HG03521 (cell line): Measurements from ENCODE around the gene LSP1.
"Not testable (repeated sequence)": the region's sequence is repeated elsewhere in the genome, so short reads cannot be mapped to it uniquely, and the experiment has no call there.

Source experiments
- ATAC-seq: cut with Tn5 transposase; IDR thresholded peaks from one replicate; pipeline ENCODE4 v1.9.1; 2021; ENCODE audit warnings: mild to moderate bottlenecking, moderate library complexity; ENCODE audit not compliant: unreplicated experiment

LSP1 gene

GRCh38 chr11:1875093-1875850 is 22.4 kb downstream of the LSP1 start:
- ATAC-seq = no peak

GRCh38 chr11:1875851-1876301 is 23.0 kb downstream of the LSP1 start:
- ATAC-seq = not testable (repeated sequence)

- no peak for ATAC-seq
These were observed 23.6 kb downstream of the LSP1 start for GRCh38 chr11:1876361-1877063.

- ATAC-seq = no peak
These were observed 24.6 kb downstream of the LSP1 start for GRCh38 chr11:1877211-1878136.

GRCh38 chr11:1878137-1879031 is 25.5 kb downstream of the LSP1 start:
- ATAC-seq = no peak

GRCh38 chr11:1879342-1879940 is 26.6 kb downstream of the LSP1 start:
- no peak for ATAC-seq

- no peak for ATAC-seq
These were observed 27.2 kb downstream of the LSP1 start for GRCh38 chr11:1879941-1880720.

GRCh38 chr11:1880746-1881441 is 28.0 kb downstream of the LSP1 start:
- ATAC-seq = no peak

GRCh38 chr11:1881442-1882264 is 28.8 kb downstream of the LSP1 start:
- no peak for ATAC-seq

- peak; percentile 53 for ATAC-seq
These were observed 29.7 kb downstream of the LSP1 start for GRCh38 chr11:1882265-1883238.

- no peak for ATAC-seq
These were observed 30.7 kb downstream of the LSP1 start for GRCh38 chr11:1883346-1884302.

GRCh38 chr11:1884303-1884700 is 31.4 kb downstream of the LSP1 start:
- ATAC-seq = no peak

GRCh38 chr11:1886551-1886950 is 33.7 kb downstream of the LSP1 start:
- not testable (repeated sequence) for ATAC-seq

GRCh38 chr11:1887451-1888346 is 34.8 kb downstream of the LSP1 start:
- no peak for ATAC-seq
